ENCODE measurements around the gene SFXN3.

Gene SFXN3

DNA sequence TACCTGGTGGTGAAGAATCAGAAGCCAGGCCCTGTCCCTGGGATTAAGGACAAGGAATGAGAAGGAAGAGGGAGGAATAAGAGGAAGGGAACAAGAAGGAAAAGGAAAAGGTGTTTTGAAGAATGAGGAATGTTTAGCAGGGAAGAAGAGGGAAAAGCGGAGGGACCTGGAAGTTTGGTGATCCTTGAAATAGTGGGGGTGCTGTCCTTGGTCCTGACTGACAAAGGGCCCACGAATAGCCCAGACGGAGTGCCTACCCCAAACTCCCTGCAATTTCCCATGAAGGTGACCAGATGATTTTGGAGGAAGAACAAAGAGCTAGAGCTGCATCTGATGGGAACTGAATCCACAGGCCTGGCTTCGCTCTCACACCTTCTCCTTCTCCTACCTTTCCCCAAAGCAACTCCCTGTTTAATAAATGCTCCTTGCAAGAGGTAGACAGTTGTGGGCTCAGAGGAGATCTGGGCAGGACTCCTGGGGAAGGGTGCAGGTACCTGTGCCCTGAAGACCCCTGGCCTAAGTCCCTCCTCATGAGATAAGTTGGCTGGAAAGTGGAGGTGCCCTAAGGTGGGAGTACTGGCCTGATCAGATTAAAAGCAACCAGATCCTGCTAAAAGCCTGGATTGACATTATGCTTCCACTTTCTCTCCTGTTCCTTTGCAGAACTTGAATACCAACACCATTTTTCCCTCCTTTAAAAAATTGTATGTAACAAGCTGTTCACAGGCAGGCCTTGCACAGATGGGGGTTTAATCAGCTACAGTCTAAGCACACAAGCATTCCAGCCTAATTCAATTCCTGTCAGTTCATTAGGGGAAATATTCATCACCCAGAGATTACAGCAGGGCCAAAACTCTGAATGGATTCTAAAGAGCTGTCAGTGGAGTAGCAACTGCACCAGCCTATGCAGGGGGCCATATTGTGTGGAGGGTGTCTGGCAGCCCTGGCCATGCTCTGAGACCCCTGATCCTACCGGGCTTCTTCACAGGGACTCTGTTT is 50.2 kb downstream of the SFXN3 start:
- no peak for DNase-seq

DNA sequence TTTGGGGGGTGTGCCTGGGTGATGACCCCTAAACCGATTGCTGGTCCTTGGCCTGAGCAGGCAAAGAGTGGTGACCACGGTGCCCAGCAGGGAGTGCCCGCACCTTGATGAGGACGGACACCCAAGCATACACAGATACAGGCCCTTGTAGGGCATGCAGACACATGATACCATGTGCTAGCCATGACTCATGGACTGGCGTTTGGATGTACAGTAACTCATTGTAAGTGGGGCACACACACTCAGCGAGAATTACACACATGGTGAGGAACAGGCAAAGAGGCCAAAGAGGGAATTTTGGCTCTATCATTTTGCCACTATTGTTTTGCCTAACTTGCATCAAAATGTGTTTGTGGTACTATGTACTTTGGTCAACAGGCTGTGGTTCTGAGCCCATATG is 54.8 kb downstream of the SFXN3 start:
- no peak for DNase-seq

DNA sequence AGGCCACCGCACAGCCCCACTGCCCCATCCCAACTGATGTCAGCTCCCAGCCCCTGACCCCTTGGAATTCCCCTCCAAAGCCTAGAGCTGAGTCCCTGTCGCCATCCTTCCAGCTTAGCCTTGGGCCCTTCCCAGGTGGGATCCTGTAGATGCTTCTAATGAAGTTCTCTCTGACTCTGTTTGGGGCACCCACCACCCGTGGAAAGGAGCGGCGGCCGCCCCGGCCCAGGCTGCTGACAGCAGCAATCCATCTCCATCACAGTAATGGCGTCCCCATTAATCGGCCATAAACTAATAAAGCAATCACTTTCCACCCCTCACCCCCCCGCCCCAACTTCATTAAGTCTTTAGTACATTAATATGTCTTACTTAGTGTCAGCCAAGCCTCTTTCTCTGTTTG is 56.3 kb downstream of the SFXN3 start:
- no peak for DNase-seq

DNA sequence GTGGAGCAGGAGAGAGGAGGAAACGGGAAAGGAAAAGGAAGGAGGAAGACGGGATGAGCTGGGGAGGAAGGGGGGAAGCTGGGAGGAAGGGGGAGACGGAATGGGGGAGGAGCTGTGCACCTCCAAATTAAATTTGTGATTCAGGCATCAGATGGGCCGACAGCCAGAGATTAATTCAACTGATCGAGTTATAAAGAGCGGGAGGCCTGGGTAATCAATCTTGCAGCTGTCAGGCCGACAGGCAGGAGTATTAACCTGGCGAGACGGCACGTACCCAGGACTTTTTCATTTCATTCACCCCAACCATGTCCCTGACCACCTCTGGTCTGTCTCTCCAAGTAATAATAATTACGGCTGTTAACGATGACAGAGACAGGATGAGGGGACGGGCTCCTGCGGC is 56.9 kb downstream of the SFXN3 start:
- DNase-seq, result no peak

DNA sequence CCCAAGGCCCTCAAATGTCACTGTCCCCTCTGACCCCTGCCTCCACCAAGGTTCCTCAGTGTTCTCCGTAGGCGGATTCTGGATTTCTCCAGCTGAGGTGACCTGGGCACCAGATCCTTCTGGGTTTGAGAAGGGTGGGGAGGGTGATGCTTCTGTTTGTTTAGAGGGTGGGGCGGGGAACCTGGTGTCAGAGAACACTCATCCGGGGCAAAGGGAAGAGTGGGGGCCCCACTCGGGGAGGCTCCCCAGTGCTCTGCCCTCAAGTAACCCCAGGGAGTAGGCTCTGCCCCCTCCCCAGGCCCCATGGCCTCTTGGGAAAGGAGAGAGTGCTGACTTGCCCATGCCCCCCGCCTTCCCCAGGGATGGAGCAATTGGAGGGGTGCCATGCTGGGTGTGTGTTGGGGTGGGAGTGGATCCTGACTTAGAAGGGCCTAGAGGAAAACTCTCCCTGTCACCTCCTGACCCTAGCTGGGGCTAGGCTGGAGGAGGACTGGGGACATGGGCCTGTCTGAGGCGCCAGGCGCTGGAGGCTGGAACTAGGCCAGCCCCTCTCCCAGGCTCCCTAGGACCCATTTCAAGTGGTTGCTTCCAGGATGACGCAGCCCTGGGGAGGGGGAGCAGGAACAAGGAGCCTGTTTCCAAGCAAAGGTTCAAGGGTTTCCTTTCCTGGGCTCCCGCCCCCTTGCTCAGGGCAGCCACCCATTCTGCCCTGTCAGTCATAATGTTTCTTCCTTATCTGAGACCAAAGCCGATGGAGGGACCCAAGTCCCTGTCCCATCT is 58.7 kb downstream of the SFXN3 start:
- no peak for DNase-seq

DNA sequence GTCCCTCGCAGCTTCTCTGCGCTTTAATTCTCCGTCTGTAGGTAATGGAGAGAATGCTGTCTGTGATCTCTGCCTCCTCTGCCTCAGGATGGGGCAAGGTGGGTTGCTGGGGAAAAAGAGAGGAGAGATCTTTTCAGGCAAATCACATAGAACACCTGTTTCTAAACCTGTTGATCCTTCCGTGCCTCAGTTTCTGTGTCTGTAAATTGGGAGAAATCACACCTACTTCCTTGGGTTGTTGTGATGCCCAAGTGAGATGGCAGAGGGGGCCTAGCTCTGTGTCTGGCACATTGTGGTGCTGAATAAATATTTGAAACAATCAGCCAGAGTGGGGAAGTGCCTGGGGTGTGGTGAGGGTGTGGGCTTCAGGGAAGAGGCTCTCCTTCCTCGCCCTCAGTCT is 59.6 kb downstream of the SFXN3 start:
- DNase-seq, result no peak
